Measurements from ENCODE around the gene RUBCN. TPM values are rescaled to one million over a fixed set of nuclear protein-coding genes. Genes with fewer than 3 reads are reported as not detected.
"Not testable (repeated sequence)": the region's sequence is repeated elsewhere in the genome, so short reads cannot be mapped to it uniquely, and the experiment has no call there.

The RUBCN gene
- total RNA-seq, 1 donor from 2014 or later = 46.1 TPM

GRCh38 chr3:197670361-197670760 lies 66.3 kb downstream of the RUBCN start:
- DNase-seq = no peak
- Mint-ChIP-seq H3K9me3 (ENCODE audit: unreplicated experiment) (no peaks in the 10 kb centered on the region), H3K36me3 (ENCODE audit: unreplicated experiment) (peaks cover 9% of the 10 kb centered on the region), H3K27ac (ENCODE audit: unreplicated experiment) (no peak overlapping the region), H3K4me1 (ENCODE audit: low read depth, unreplicated experiment) (no peaks in the 10 kb centered on the region), H3K4me3 (ENCODE audit: unreplicated experiment) (no peak overlapping the region), H3K27me3 (ENCODE audit: unreplicated experiment) (no peaks in the 10 kb centered on the region)
- TF ChIP-seq, protein P1, sequence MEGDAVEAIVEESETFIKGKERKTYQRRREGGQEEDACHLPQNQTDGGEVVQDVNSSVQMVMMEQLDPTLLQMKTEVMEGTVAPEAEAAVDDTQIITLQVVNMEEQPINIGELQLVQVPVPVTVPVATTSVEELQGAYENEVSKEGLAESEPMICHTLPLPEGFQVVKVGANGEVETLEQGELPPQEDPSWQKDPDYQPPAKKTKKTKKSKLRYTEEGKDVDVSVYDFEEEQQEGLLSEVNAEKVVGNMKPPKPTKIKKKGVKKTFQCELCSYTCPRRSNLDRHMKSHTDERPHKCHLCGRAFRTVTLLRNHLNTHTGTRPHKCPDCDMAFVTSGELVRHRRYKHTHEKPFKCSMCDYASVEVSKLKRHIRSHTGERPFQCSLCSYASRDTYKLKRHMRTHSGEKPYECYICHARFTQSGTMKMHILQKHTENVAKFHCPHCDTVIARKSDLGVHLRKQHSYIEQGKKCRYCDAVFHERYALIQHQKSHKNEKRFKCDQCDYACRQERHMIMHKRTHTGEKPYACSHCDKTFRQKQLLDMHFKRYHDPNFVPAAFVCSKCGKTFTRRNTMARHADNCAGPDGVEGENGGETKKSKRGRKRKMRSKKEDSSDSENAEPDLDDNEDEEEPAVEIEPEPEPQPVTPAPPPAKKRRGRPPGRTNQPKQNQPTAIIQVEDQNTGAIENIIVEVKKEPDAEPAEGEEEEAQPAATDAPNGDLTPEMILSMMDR (IDR thresholded peaks at IDR 0.05; ENCODE audit: partially characterized antibody, unreplicated experiment) = no peak

GRCh38 chr3:197667968-197668367 lies 68.7 kb downstream of the RUBCN start:
- Mint-ChIP-seq H3K4me1 (ENCODE audit: low read depth, unreplicated experiment) (no peaks in the 10 kb centered on the region), H3K9me3 (ENCODE audit: unreplicated experiment) (no peaks in the 10 kb centered on the region), H3K36me3 (ENCODE audit: unreplicated experiment) (no peaks in the 10 kb centered on the region), H3K27me3 (ENCODE audit: unreplicated experiment) (no peaks in the 10 kb centered on the region), H3K4me3 (ENCODE audit: unreplicated experiment) (no peak overlapping the region), H3K27ac (ENCODE audit: unreplicated experiment) (no peak overlapping the region)
- TF ChIP-seq, protein P1 (IDR thresholded peaks at IDR 0.05; ENCODE audit: partially characterized antibody, unreplicated experiment) = no peak
- DNase-seq = no peak

DNA sequence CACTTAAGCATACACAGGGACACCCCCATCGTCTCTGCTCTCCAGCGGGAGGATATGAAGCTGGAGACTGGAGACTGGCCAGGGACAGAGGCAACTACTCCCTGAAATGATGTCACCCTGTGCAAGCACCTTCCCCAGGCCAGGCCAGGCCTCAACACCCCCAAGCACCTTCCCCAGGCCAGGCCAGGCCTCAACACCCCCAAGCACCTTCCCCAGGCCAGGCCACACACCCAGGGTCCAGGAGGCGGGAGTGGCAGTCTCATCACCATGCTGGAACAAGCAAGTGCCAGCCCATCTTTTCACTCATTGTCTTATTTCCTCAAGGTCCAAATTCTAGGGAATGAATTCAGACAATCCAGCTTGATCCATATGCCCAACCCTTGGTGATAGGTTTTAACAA lies 69.4 kb downstream of the RUBCN start:
- not testable (repeated sequence) for DNase-seq; H3K27ac Mint-ChIP-seq (ENCODE audit: unreplicated experiment); H3K4me1 Mint-ChIP-seq (ENCODE audit: low read depth, unreplicated experiment); H3K4me3 Mint-ChIP-seq (ENCODE audit: unreplicated experiment); H3K9me3 Mint-ChIP-seq (ENCODE audit: unreplicated experiment); H3K27me3 Mint-ChIP-seq (ENCODE audit: unreplicated experiment); H3K36me3 Mint-ChIP-seq (ENCODE audit: unreplicated experiment)

GRCh38 chr3:197666221-197666842 lies 70.4 kb downstream of the RUBCN start:
- DNase-seq; H3K27me3 Mint-ChIP-seq (ENCODE audit: unreplicated experiment); H3K9me3 Mint-ChIP-seq (ENCODE audit: unreplicated experiment); H3K36me3 Mint-ChIP-seq (ENCODE audit: unreplicated experiment); H3K4me1 Mint-ChIP-seq (ENCODE audit: low read depth, unreplicated experiment); H3K27ac Mint-ChIP-seq (ENCODE audit: unreplicated experiment); H3K4me3 Mint-ChIP-seq (ENCODE audit: unreplicated experiment): not testable (repeated sequence)

DNA sequence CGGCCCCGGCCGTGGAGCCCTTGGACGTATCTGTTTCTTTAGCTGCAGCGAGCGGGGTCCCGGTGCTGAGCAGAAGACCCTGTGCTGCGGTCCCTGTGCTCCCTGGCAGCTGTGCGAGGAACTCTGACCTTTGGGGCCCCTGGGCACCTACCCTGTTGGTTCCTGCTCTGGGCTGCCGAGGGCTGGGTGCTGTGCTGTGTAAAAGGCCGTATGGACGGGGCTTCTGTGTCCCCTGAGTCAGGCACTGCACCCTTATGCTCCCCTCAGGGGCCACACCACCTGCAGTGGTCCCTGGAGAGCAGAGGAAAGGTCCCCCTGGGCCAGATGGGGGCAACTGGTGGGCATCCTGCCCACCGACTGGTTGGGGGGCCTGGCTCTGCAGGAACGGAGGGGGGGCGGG lies 71.2 kb downstream of the RUBCN start:
- H3K4me3 Mint-ChIP-seq (ENCODE audit: unreplicated experiment); DNase-seq; H3K9me3 Mint-ChIP-seq (ENCODE audit: unreplicated experiment): not testable (repeated sequence)

DNA sequence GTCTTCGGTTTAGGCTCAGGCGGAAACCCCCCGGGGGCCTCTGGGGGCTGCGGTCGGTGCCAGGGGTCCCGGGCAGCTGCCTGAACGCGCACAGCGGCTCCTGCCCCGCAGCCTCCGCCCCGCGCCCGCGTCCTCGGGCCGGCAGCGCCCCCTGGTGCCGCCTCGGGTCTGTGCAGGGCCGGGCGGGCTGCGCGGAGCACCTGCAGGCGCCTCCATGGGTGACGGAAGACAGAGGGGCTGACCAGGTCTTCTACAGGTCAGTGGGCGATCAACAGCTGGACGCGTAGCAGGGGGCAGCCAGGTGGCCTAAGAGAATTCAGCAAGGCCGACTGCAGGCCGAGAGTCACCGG lies 71.6 kb downstream of the RUBCN start:
- DNase-seq; H3K4me3 Mint-ChIP-seq (ENCODE audit: unreplicated experiment); H3K4me1 Mint-ChIP-seq (ENCODE audit: low read depth, unreplicated experiment): not testable (repeated sequence)

More for the DNA sequence above, 71.2 kb downstream of the RUBCN start:
- not testable (repeated sequence) for H3K27me3 Mint-ChIP-seq (ENCODE audit: unreplicated experiment); H3K36me3 Mint-ChIP-seq (ENCODE audit: unreplicated experiment); H3K27ac Mint-ChIP-seq (ENCODE audit: unreplicated experiment); H3K4me1 Mint-ChIP-seq (ENCODE audit: low read depth, unreplicated experiment)

DNA sequence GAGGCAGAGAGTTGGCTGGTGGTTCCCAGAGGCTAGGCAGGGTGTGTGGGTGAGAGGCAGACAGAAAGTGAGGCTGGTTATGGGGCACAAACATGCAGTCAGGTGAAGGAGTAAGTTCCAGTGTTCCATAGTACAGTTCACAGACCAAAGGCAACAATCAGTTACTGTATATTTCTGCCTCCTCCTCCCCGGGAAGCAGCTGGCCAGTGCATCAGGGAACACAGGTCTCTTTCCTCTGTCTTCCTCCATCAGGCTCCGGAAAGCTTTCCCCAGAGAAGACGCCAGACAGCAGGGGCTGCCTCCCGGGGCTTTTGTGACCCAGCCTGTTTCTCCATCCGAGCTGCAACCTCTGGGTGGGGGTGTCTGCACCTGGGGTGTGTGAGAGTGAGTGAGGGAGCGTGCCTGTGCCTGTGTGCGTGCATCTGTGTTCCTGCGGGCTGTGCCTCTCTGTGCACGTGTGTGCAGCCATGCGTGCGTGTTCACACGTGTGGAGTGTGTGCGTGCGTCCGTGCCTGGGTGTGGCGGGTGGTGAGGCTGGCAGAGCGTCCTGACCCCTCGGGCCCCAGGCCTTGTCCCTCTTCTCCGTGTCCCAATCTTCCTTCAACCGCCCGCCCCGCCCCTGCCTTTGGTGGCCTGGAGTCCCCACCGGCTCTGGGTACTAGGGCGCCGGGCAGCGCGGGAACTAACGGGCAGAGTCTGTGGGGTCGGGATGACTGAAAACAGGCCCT lies 72.1 kb downstream of the RUBCN start:
- H3K4me3 Mint-ChIP-seq (ENCODE audit: unreplicated experiment); H3K36me3 Mint-ChIP-seq (ENCODE audit: unreplicated experiment); H3K4me1 Mint-ChIP-seq (ENCODE audit: low read depth, unreplicated experiment); H3K27ac Mint-ChIP-seq (ENCODE audit: unreplicated experiment); H3K9me3 Mint-ChIP-seq (ENCODE audit: unreplicated experiment); H3K27me3 Mint-ChIP-seq (ENCODE audit: unreplicated experiment): not testable (repeated sequence)
- peak; percentile 38 for DNase-seq

More for the DNA sequence above, 71.6 kb downstream of the RUBCN start:
- H3K27me3 Mint-ChIP-seq (ENCODE audit: unreplicated experiment); H3K9me3 Mint-ChIP-seq (ENCODE audit: unreplicated experiment); H3K27ac Mint-ChIP-seq (ENCODE audit: unreplicated experiment); H3K36me3 Mint-ChIP-seq (ENCODE audit: unreplicated experiment): not testable (repeated sequence)

- H3K4me1 Mint-ChIP-seq (ENCODE audit: low read depth, unreplicated experiment); H3K27ac Mint-ChIP-seq (ENCODE audit: unreplicated experiment); H3K9me3 Mint-ChIP-seq (ENCODE audit: unreplicated experiment); DNase-seq; H3K4me3 Mint-ChIP-seq (ENCODE audit: unreplicated experiment); H3K27me3 Mint-ChIP-seq (ENCODE audit: unreplicated experiment); H3K36me3 Mint-ChIP-seq (ENCODE audit: unreplicated experiment): not testable (repeated sequence)
Measured at GRCh38 chr3:197663367-197664140, 73.2 kb downstream of the RUBCN start.

GRCh38 chr3:197662352-197662751 lies 74.4 kb downstream of the RUBCN start:
- not testable (repeated sequence) for H3K27me3 Mint-ChIP-seq (ENCODE audit: unreplicated experiment); H3K9me3 Mint-ChIP-seq (ENCODE audit: unreplicated experiment); H3K4me1 Mint-ChIP-seq (ENCODE audit: low read depth, unreplicated experiment); H3K4me3 Mint-ChIP-seq (ENCODE audit: unreplicated experiment); H3K36me3 Mint-ChIP-seq (ENCODE audit: unreplicated experiment); DNase-seq; H3K27ac Mint-ChIP-seq (ENCODE audit: unreplicated experiment)

DNA sequence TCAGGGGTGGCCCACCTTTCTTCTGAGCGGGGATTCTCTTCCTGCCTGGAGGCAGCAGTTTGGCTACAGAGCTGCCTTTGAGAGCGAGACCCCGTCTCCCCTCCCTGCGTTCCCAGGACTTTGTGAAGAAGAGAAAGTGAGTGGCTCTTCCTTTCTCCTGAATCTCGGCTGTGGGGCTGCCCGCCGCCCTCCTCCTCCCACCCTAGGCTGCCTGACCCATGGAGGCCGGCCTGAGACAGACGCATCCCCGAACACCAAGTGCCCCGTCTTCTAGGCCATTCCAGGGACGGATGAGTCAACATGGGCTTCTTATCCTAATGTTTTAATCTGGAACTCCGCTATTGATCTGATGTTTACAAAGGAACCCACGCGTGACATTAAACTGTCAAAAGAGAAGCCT lies 74.8 kb downstream of the RUBCN start:
- H3K36me3 Mint-ChIP-seq (ENCODE audit: unreplicated experiment); H3K27ac Mint-ChIP-seq (ENCODE audit: unreplicated experiment); DNase-seq; H3K4me3 Mint-ChIP-seq (ENCODE audit: unreplicated experiment); H3K4me1 Mint-ChIP-seq (ENCODE audit: low read depth, unreplicated experiment); H3K27me3 Mint-ChIP-seq (ENCODE audit: unreplicated experiment); H3K9me3 Mint-ChIP-seq (ENCODE audit: unreplicated experiment): not testable (repeated sequence)
